Kasumi-1 (cell line): ENCODE measurements around the gene GNA12.

Experiments
- DNase-seq, 2 experiments: peaks; one replicate each; lab custom pipeline; 2025; lab: John Stamatoyannopoulos, UW

The GNA12 gene

GRCh38 chr7:2802504-2803341 is 41.4 kb downstream of the GNA12 start:
- no peak for DNase-seq

- DNase-seq: no peak
These were observed 42.0 kb downstream of the GNA12 start for GRCh38 chr7:2802101-2802500.

GRCh38 chr7:2800931-2801688 is 43.0 kb downstream of the GNA12 start:
- DNase-seq: peak in 1 of 2 experiments; percentile 4

GRCh38 chr7:2800220-2800930 is 43.7 kb downstream of the GNA12 start:
- DNase-seq: no peak

- DNase-seq: no peak
These were observed 44.9 kb downstream of the GNA12 start for GRCh38 chr7:2799253-2799652.

- no peak for DNase-seq
These were observed 45.4 kb downstream of the GNA12 start for GRCh38 chr7:2798669-2799068.

- no peak for DNase-seq
These were observed 47.5 kb downstream of the GNA12 start for GRCh38 chr7:2796358-2797352.

- DNase-seq: no peak
These were observed 48.2 kb downstream of the GNA12 start for GRCh38 chr7:2795906-2796305.

GRCh38 chr7:2794836-2795636 is 49.1 kb downstream of the GNA12 start:
- no peak for DNase-seq

GRCh38 chr7:2792856-2793487 is 51.1 kb downstream of the GNA12 start:
- DNase-seq: peak; percentile 23 to 25

GRCh38 chr7:2792235-2792634 is 51.9 kb downstream of the GNA12 start:
- DNase-seq: no peak

GRCh38 chr7:2791390-2791789 is 52.7 kb downstream of the GNA12 start:
- DNase-seq: no peak

- DNase-seq: no peak
These were observed 56.7 kb downstream of the GNA12 start for GRCh38 chr7:2787251-2787951.

GRCh38 chr7:2786607-2787116 is 57.4 kb downstream of the GNA12 start:
- no peak for DNase-seq

- no peak for DNase-seq
These were observed 59.0 kb downstream of the GNA12 start for GRCh38 chr7:2785071-2785500.

- no peak for DNase-seq
These were observed 61.5 kb downstream of the GNA12 start for GRCh38 chr7:2782565-2782964.

GRCh38 chr7:2782121-2782520 is 62.0 kb downstream of the GNA12 start:
- no peak for DNase-seq

- DNase-seq: no peak
These were observed 62.5 kb downstream of the GNA12 start for GRCh38 chr7:2781636-2782035.

GRCh38 chr7:2779051-2779450 is 65.1 kb downstream of the GNA12 start:
- no peak for DNase-seq
